BJ (cell line): Measurements from ENCODE around the gene TINCR. TPM values are rescaled to one million over a fixed set of nuclear protein-coding genes. Genes with fewer than 3 reads are reported as not detected.

ENCODE experiments used
- CTCF ChIA-PET: fragments of 350-600 bp; formaldehyde crosslinking; extraction: SDS; loops from one replicate; lab custom pipeline; 2021; ENCODE audit warnings: antibody characterized with exemption, inconsistent platforms; lab: Yijun Ruan, JAX
- POLR2A ChIA-PET: fragments of 300-600 bp; sonication (Branson Sonifier 250); formaldehyde crosslinking; extraction: SDS; loops from one replicate; lab custom pipeline; 2021; ENCODE audit warnings: antibody characterized with exemption; lab: Charles Lee
- DNase-seq: peaks from one replicate; pipeline ENCODE4 v3.0.0-alpha.2; 2011; ENCODE audit warnings: low read depth
- H3K27me3 ChIP-seq: 2 replicates; pipeline ENCODE4 v1.6.0; 2011; ENCODE audit warnings: low read length; ENCODE audit not compliant: control insufficient read depth, insufficient read depth
- H3K36me3 ChIP-seq: 2 replicates; pipeline ENCODE4 v1.5.1; 2011; ENCODE audit warnings: low read length; ENCODE audit not compliant: control insufficient read depth, insufficient read depth
- H3K4me3 ChIP-seq: 2 replicates; pipeline ENCODE4 v1.5.1; 2011; ENCODE audit warnings: low read depth, mild to moderate bottlenecking, control low read depth, low read length
- CTCF ChIP-seq: IDR thresholded peaks from 2 replicates; pipeline ENCODE4 v1.5.1; 2011; ENCODE audit warnings: low read depth, mild to moderate bottlenecking, control low read depth, inconsistent platforms, low read length, moderate library complexity; ENCODE audit not compliant: insufficient read depth
- polyA plus RNA-seq: library from polyadenylated mRNA; depleted of rRNA; stranded (reverse); fragments of >200 nt; gene quantifications from 2 replicates; pipeline ENCODE4 v1.2.3, GENCODE V29; 2011

TINCR gene
- polyA plus RNA-seq, 1 experiment = 0.23 TPM

DNA sequence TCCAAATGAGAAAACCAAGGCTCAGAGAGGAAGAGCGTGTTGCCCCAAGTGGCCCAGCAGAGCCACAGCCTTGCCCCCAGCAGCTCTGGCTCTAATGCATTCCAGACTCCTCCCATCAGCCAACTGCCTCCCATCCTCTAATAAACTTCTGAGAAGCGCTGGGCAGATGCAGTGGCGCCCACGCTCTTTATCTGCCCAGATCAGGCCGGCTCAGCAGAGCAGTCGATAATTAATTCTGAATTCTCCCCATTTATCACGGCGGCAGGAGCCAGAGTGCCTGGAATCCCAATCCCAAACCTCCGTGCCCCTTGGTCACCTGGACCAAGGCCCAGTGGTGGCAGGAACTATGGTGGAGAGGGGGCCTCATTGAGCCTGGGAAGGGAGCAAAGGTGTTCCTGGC, 13.9 kb downstream of the TINCR start:
- Histone ChIP-seq H3K36me3 (no peaks in the 10 kb centered on the region), H3K4me3 (no peak overlapping the region), H3K27me3 (0 out of 2 replicates have a peak, but pooled peaks cover 2% of the 10 kb centered on the region)
- TF ChIP-seq CTCF = no peak
- POLR2A ChIA-PET = no interaction called here
- CTCF ChIA-PET = no interaction called here
- DNase-seq = no peak

DNA sequence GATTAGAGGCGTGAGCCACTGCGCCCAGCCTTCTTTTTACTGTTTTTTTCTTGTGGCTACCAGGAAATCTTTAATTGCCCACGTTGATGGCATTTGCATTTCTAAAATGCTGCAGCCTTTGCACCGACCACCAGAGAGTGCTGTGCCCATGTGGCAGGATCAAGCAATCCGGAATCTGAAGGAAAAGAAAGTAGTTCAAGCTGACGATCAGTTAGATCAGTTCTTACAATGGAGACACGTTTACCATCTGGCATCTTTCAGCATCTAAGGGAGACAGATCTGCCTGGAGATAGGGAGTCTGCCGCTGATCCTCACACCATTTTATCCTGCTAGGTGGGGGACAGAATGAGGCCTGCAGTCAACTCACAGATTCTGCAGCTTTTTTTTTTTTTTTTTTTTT, 19.9 kb downstream of the TINCR start:
- CTCF ChIA-PET = interaction anchor here (0.6 to 1.8 kb wide), 9 partner anchors 10 to 341 kb away, joined by 3 to 7 read pairs (median 4); no protein-coding TSS in a partner anchor
- POLR2A ChIA-PET = no interaction called here
- Histone ChIP-seq H3K4me3 (no peak overlapping the region), H3K27me3 (no peaks in the 10 kb centered on the region), H3K36me3 (no peaks in the 10 kb centered on the region)
- peak; percentile 75 for TF ChIP-seq CTCF
- peak; percentile 8 for DNase-seq

DNA sequence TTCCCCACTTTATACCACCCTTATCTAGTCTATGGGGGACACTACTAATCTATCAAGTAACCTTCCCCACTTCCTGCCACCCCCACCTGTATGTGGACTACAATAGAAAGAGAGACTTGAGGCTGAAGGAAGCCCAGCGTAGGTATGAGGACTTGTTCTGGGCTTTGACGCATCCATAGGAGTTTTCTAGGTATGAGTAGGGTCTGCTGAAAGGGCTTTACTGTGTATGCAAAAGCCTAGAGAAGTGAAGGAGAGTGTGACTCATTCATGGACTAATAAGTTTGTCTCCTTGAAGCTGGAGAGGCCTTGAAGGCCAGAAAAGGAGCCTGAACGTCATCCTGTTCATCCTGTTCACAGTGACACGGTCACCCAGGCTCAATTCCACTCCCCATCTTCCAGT, 21.8 kb downstream of the TINCR start:
- H3K4me3 ChIP-seq = no peak overlapping the region
- H3K36me3 ChIP-seq = no peaks in the 10 kb centered on the region
- ChIA-PET CTCF (interaction anchor here (1.3 kb wide), 1 partner anchor 9 kb away, joined by 3 read pairs; no protein-coding TSS in a partner anchor), POLR2A (no interaction called here)
- H3K27me3 ChIP-seq = no peaks in the 10 kb centered on the region
- no peak for DNase-seq
- TF ChIP-seq CTCF = no peak

GRCh38 chr19:5545051-5545450, 22.7 kb downstream of the TINCR start:
- no peaks in the 10 kb centered on the region for H3K36me3 ChIP-seq
- POLR2A ChIA-PET = no interaction called here
- CTCF ChIA-PET = no interaction called here
- no peak for DNase-seq
- TF ChIP-seq CTCF = no peak
- no peaks in the 10 kb centered on the region for H3K27me3 ChIP-seq
- H3K4me3 ChIP-seq = no peak overlapping the region

- CTCF ChIA-PET = no interaction called here
- H3K4me3 ChIP-seq = no peak overlapping the region
- H3K36me3 ChIP-seq = no peaks in the 10 kb centered on the region
- no peaks in the 10 kb centered on the region for H3K27me3 ChIP-seq
- DNase-seq = no peak
- POLR2A ChIA-PET = no interaction called here
- no peak for TF ChIP-seq CTCF
These were observed 25.1 kb downstream of the TINCR start for GRCh38 chr19:5542665-5543064.
